HepG2 (cell line): ENCODE results near the gene SLC11A1. TPM values are rescaled to one million over a fixed set of nuclear protein-coding genes. Genes with fewer than 3 reads are reported as not detected.
A peak's percentile ranks its signal among the peaks of the same experiment; 100 is the strongest.

Experiments
- AGO2 ChIP-seq: fragments of 200-400 bp; formaldehyde crosslinking; optimal IDR thresholded peaks from 2 replicates; pipeline ENCODE3; 2017; ENCODE audit warnings: mild to moderate bottlenecking, low read depth, low read length, moderate library complexity
- ARNT ChIP-seq: fragments of 450-650 bp; IDR thresholded peaks from 2 replicates; pipeline ENCODE4 v1.6.1; 2017
- JUND ChIP-seq: sonication (generic); formaldehyde crosslinking; IDR thresholded peaks from 2 replicates; pipeline ENCODE4 v1.8.0; 2022; ENCODE audit warnings: mild to moderate bottlenecking, missing genetic modification reagents
- NFAT5 ChIP-seq: sonication (generic); formaldehyde crosslinking; IDR thresholded peaks from 2 replicates; pipeline ENCODE4 v1.4.0; 2020; ENCODE audit warnings: missing genetic modification reagents
- NFATC3 ChIP-seq: sonication (generic); formaldehyde crosslinking; IDR thresholded peaks from 2 replicates; pipeline ENCODE4 v1.5.1; 2020; ENCODE audit warnings: mild to moderate bottlenecking, missing genetic modification reagents
- PHF21A ChIP-seq: sonication (generic); formaldehyde crosslinking; IDR thresholded peaks from 2 replicates; pipeline ENCODE4 v1.5.0; 2020; ENCODE audit warnings: mild to moderate bottlenecking, missing genetic modification reagents
- PLSCR1 ChIP-seq: sonication (generic); formaldehyde crosslinking; IDR thresholded peaks from 2 replicates; pipeline ENCODE4 v1.5.0; 2020; ENCODE audit warnings: missing genetic modification reagents, mild to moderate bottlenecking, borderline replicate concordance
- POLR2G ChIP-seq: fragments of 200-400 bp; formaldehyde crosslinking; IDR thresholded peaks from 2 replicates; pipeline ENCODE4 v1.6.1; 2018; ENCODE audit warnings: mild to moderate bottlenecking, low read depth, low read length, moderate library complexity
- RORA ChIP-seq: sonication (generic); formaldehyde crosslinking; IDR thresholded peaks from 2 replicates; pipeline ENCODE4 v1.5.0; 2020; ENCODE audit warnings: mild to moderate bottlenecking, missing genetic modification reagents, moderate library complexity
- SP2 ChIP-seq: sonication (generic); formaldehyde crosslinking; IDR thresholded peaks from 2 replicates; pipeline ENCODE4 v1.5.1; 2020; ENCODE audit warnings: mild to moderate bottlenecking, missing genetic modification reagents
- STAT5B ChIP-seq: sonication (generic); formaldehyde crosslinking; IDR thresholded peaks from 2 replicates; pipeline ENCODE4 v1.4.0; 2020; ENCODE audit warnings: missing genetic modification reagents
- TFDP1 ChIP-seq: IDR thresholded peaks from 2 replicates; pipeline ENCODE4 v1.6.1; 2016; ENCODE audit warnings: missing compliant biosample characterization, missing genetic modification reagents, borderline replicate concordance
- ZBTB7A ChIP-seq: sonication (generic); formaldehyde crosslinking; IDR thresholded peaks from 2 replicates; pipeline ENCODE4 v1.8.0; 2022; ENCODE audit warnings: mild to moderate bottlenecking, missing genetic modification reagents
- ZNF180 ChIP-seq: sonication (generic); formaldehyde crosslinking; IDR thresholded peaks from 2 replicates; pipeline ENCODE4 v1.4.0; 2020; ENCODE audit warnings: low read depth, missing genetic modification reagents, borderline replicate concordance
- ZNF256 ChIP-seq: sonication (generic); formaldehyde crosslinking; conservative IDR thresholded peaks from 2 replicates; pipeline ENCODE4 v1.4.0; 2020; ENCODE audit warnings: missing genetic modification reagents
- ZNF589 ChIP-seq: sonication (generic); formaldehyde crosslinking; conservative IDR thresholded peaks from 2 replicates; pipeline ENCODE4 v1.8.0; 2022; ENCODE audit warnings: mild to moderate bottlenecking, moderate library complexity, missing genetic modification reagents
- ZXDC ChIP-seq: sonication (generic); formaldehyde crosslinking; IDR thresholded peaks from 2 replicates; pipeline ENCODE4 v1.5.0; 2020; ENCODE audit warnings: mild to moderate bottlenecking, missing genetic modification reagents
- polyA plus RNA-seq, 8 experiments: library from polyadenylated mRNA; depleted of rRNA in 3 of 8; stranded (reverse) in 7 of 8; unstranded in 1 of 8; fragments of >200 nt; fragmentation: Illumina TruSeq in 4 of 8; extraction: Trizol in 4 of 8; gene quantifications; 2 replicates each; pipeline versions ENCODE4 v1.2.1 to v1.2.3, GENCODE V29; 2011 to 2016; ENCODE audit warnings: low read depth in 4 of 8, missing spikeins in 1 of 8, mixed read lengths in 1 of 8; ENCODE audit not compliant: insufficient read depth in 1 of 8
- total RNA-seq, 5 experiments: library from RNA; depleted of rRNA; stranded (reverse); fragments of >200 nt; fragmentation: Illumina TruSeq; extraction: Trizol; gene quantifications; 2 replicates each; pipeline ENCODE4 v1.2.3, GENCODE V29; 2016; ENCODE audit warnings: low read depth in 1 of 5

Gene SLC11A1
- total and polyA plus RNA-seq, 2 of the 13 experiments (the other 11 are each of a cell fraction or from before 2014, with no cell fraction given) = 0.33 to 2.3 TPM

- TF ChIP-seq TFDP1 (CRISPR knock-in tag) (peak; percentile 56; the same call in 1 of the 2 replicates), ZNF180 (no peak), ARNT (no peak), ZXDC (CRISPR knock-in tag) (peak; percentile 78; the same call in 1 of the 2 replicates), POLR2G (peak; percentile 88), ZNF256 (CRISPR knock-in tag) (peak; percentile 84; the same call in 1 of the 2 replicates), RORA (no peak), JUND (CRISPR knock-in tag) (no peak), NFAT5 (no peak), ZBTB7A (peak; percentile 96), ZNF589 (0 out of 2 replicates have a peak, but pooled peaks have one; percentile 4), PHF21A (CRISPR knock-in tag) (no peak; the same call in 1 of the 2 replicates), AGO2 (peak; percentile 99), STAT5B (CRISPR knock-in tag) (no peak; the same call in 1 of the 2 replicates), NFATC3 (CRISPR knock-in tag) (no peak), SP2 (CRISPR knock-in tag) (peak; percentile 64; the same call in 1 of the 2 replicates), PLSCR1 (CRISPR knock-in tag) (no peak)
These were observed 24.3 kb downstream of the SLC11A1 start (continued) for GRCh38 chr2:218406209-218406948.
